Keratinocyte (primary cell): ENCODE measurements around the gene CD99L2. TPM values are rescaled to one million over a fixed set of nuclear protein-coding genes. Genes with fewer than 3 reads are reported as not detected.
A peak's percentile ranks its signal among the peaks of the same experiment; 100 is the strongest.

ENCODE experiments used
- DNase-seq: peaks from one replicate; pipeline ENCODE4 v3.0.0-alpha.2; 2011; ENCODE audit warnings: low read depth, missing footprints, low spot score
- FAIRE-seq: peaks from 2 replicates; lab custom pipeline; 2011; peaks lifted over from hg19 to GRCh38; lab: Jason Lieb, UNC
- H2AFZ ChIP-seq: 2 replicates; pipeline ENCODE4 v1.6.0; 2012; ENCODE audit warnings: low read length, control low read depth, inconsistent platforms; ENCODE audit not compliant: control insufficient read depth
- H3K27ac ChIP-seq: 2 replicates; pipeline ENCODE4 v1.5.1; 2011; ENCODE audit warnings: low read length; ENCODE audit not compliant: control insufficient read depth, insufficient read depth
- H3K27me3 ChIP-seq: 3 replicates; pipeline ENCODE4 v1.6.0; 2011; ENCODE audit warnings: low read length; ENCODE audit not compliant: control insufficient read depth, insufficient read depth; ENCODE audit errors: extremely low read depth
- H3K36me3 ChIP-seq, 2 experiments: 2 replicates in 1 of 2; 3 replicates in 1 of 2; pipeline ENCODE4 v1.5.1; 2011; ENCODE audit warnings: low read length in 2 of 2, mild to moderate bottlenecking in 1 of 2; ENCODE audit not compliant: control insufficient read depth in 2 of 2, insufficient read depth in 2 of 2; ENCODE audit errors: extremely low read depth in 1 of 2
- H3K4me1 ChIP-seq: 3 replicates; pipeline ENCODE4 v1.5.1; 2011; ENCODE audit warnings: low read length; ENCODE audit not compliant: control insufficient read depth, insufficient read depth; ENCODE audit errors: extremely low read depth
- H3K4me2 ChIP-seq: 3 replicates; pipeline ENCODE4 v1.6.0; 2011; ENCODE audit warnings: low read depth, low read length; ENCODE audit not compliant: control insufficient read depth, insufficient read depth; ENCODE audit errors: extremely low read depth
- H3K4me3 ChIP-seq, 3 experiments: fragments of 200-600 bp in 1 of 3; sonication (generic) in 1 of 3; 2 replicates in 2 of 3; 3 replicates in 1 of 3; pipeline ENCODE4 v1.5.1; 2011 to 2016; ENCODE audit warnings: low read length in 3 of 3, mild to moderate bottlenecking in 3 of 3, control low read depth in 2 of 3, inconsistent platforms in 1 of 3, low read depth in 1 of 3, mixed read lengths in 1 of 3, mixed run types in 1 of 3, moderate library complexity in 1 of 3; ENCODE audit not compliant: control insufficient read depth in 2 of 3, insufficient read depth in 2 of 3; ENCODE audit errors: extremely low read depth in 1 of 3
- H3K79me2 ChIP-seq: 2 replicates; pipeline ENCODE4 v1.6.0; 2012; ENCODE audit warnings: low read length; ENCODE audit not compliant: control insufficient read depth, insufficient read depth
- H3K9ac ChIP-seq: 3 replicates; pipeline ENCODE4 v1.6.0; 2011; ENCODE audit warnings: low read length; ENCODE audit not compliant: control insufficient read depth, insufficient read depth; ENCODE audit errors: extremely low read depth
- H3K9me1 ChIP-seq: 3 replicates; pipeline ENCODE4 v1.6.0; 2011; ENCODE audit warnings: low read length; ENCODE audit not compliant: control insufficient read depth, insufficient read depth; ENCODE audit errors: extremely low read depth
- H3K9me3 ChIP-seq: 2 replicates; pipeline ENCODE4 v1.5.1; 2012; ENCODE audit warnings: low read depth, low read length; ENCODE audit not compliant: control insufficient read depth
- H4K20me1 ChIP-seq: 3 replicates; pipeline ENCODE4 v1.6.0; 2011; ENCODE audit warnings: low read length; ENCODE audit not compliant: control insufficient read depth, insufficient read depth; ENCODE audit errors: extremely low read depth
- CTCF ChIP-seq, 3 experiments: IDR thresholded peaks in 1 of 3; conservative IDR thresholded peaks in 1 of 3; optimal IDR thresholded peaks in 1 of 3; 2 replicates in 2 of 3; 3 replicates in 1 of 3; pipeline versions ENCODE3 to v1.5.1; 2011; ENCODE audit warnings: low read length in 3 of 3, mild to moderate bottlenecking in 3 of 3, moderate library complexity in 2 of 3, control low read depth in 1 of 3, inconsistent platforms in 1 of 3; ENCODE audit not compliant: insufficient read depth in 2 of 3; ENCODE audit errors: extremely low read depth in 1 of 3
- EZH2 ChIP-seq: IDR thresholded peaks from one replicate; pipeline ENCODE4 v1.6.1; 2012; ENCODE audit warnings: inconsistent platforms, mild to moderate bottlenecking, low read length, moderate library complexity
- dilution Hi-C: fragments of 300-500 bp; cut with MboI; formaldehyde crosslinking; loops from one replicate; pipeline ENCODE4 v1.7.0; 2020; ENCODE audit warnings: low sequenced_read_pairs; ENCODE audit not compliant: extremely low pct_ligation_motif_present
- polyA plus RNA-seq, 5 experiments: library from polyadenylated mRNA; depleted of rRNA in 3 of 5; stranded (reverse) in 3 of 5; stranded (forward) in 1 of 5; unstranded in 1 of 5; fragments of >200 nt; gene quantifications; 1 replicate in 1 of 5; 2 replicates in 3 of 5; 3 replicates in 1 of 5; pipeline versions ENCODE4 v1.2.1 to v1.2.3, GENCODE V29; 2011 to 2012; ENCODE audit warnings: missing spikeins in 2 of 5, low read depth in 1 of 5, low replicate concordance in 1 of 5

CD99L2 gene
- polyA plus RNA-seq, 1 donor (not counting 4 experiments of a cell fraction or from before 2014, with no cell fraction given): 14.4 TPM

GRCh38 chrX:150768132-150768485 is 130.4 kb downstream of the CD99L2 start:
- Histone ChIP-seq H3K9me3 (peaks cover 2% of the 10 kb centered on the region), H3K36me3 (peaks cover 1 to 2% of the 10 kb centered on the region in 2 experiments), H3K9me1 (no peaks in the 10 kb centered on the region), H3K9ac (no peak overlapping the region), H2AFZ (no peak overlapping the region), H4K20me1 (no peaks in the 10 kb centered on the region), H3K4me2 (no peak overlapping the region), H3K79me2 (no peaks in the 10 kb centered on the region), H3K27ac (peak overlapping the region; percentile 45), H3K27me3 (no peaks in the 10 kb centered on the region), H3K4me3 (no peak overlapping the region), H3K4me1 (peaks cover 28% of the 10 kb centered on the region)
- dilution Hi-C loops: no loop called here
- no peak for FAIRE-seq
- TF ChIP-seq EZH2: no peak
- no peak for TF ChIP-seq CTCF (optimal IDR thresholded peaks at IDR 0.05 in 1 of 3, IDR thresholded peaks at IDR 0.05 in 1 of 3, conservative IDR thresholded peaks at IDR 0.05 in 1 of 3; ENCODE audit: extremely low read depth in 1 of 3, insufficient read depth in 2 of 3, low read length in 3 of 3)
- DNase-seq: no peak

GRCh38 chrX:150767475-150768131 is 130.9 kb downstream of the CD99L2 start:
- Histone ChIP-seq H3K4me1 (peaks cover 28% of the 10 kb centered on the region), H3K27me3 (no peaks in the 10 kb centered on the region), H2AFZ (no peak overlapping the region), H4K20me1 (no peaks in the 10 kb centered on the region), H3K4me3 (no peak overlapping the region), H3K36me3 (peaks cover 1 to 2% of the 10 kb centered on the region in 2 experiments), H3K9ac (no peak overlapping the region), H3K4me2 (no peak overlapping the region), H3K27ac (peak overlapping the region; percentile 45), H3K79me2 (no peaks in the 10 kb centered on the region), H3K9me1 (no peaks in the 10 kb centered on the region), H3K9me3 (peaks cover 2% of the 10 kb centered on the region)
- dilution Hi-C loops: no loop called here
- DNase-seq: peak; percentile 19
- TF ChIP-seq CTCF (optimal IDR thresholded peaks at IDR 0.05 in 1 of 3, IDR thresholded peaks at IDR 0.05 in 1 of 3, conservative IDR thresholded peaks at IDR 0.05 in 1 of 3; ENCODE audit: extremely low read depth in 1 of 3, insufficient read depth in 2 of 3, low read length in 3 of 3) (no peak), EZH2 (no peak)
- no peak for FAIRE-seq
